Vagina (tissue), 2 donors: ENCODE results near the gene PARM1.

Experiments
- CTCF ChIP-seq, 3 experiments: fragments of 450-650 bp in 2 of 3; fragments of 200-600 bp in 1 of 3; sonication (generic) in 1 of 3; IDR thresholded peaks; one replicate each; pipeline ENCODE4 v1.5.1; 2017 to 2019; ENCODE audit warnings: antibody characterized with exemption in 3 of 3, mild to moderate bottlenecking in 2 of 3, moderate library complexity in 2 of 3
- POLR2A ChIP-seq, 2 donors: fragments of 450-650 bp; IDR thresholded peaks; one replicate each; pipeline ENCODE4 v1.6.1; 2017; ENCODE audit warnings: antibody characterized with exemption in 2 of 2, mild to moderate bottlenecking in 2 of 2, moderate library complexity in 2 of 2
- POLR2AphosphoS5 ChIP-seq, 2 donors: sonication (generic); formaldehyde crosslinking; IDR thresholded peaks; one replicate each; pipeline ENCODE4 v1.9.0; 2017; ENCODE audit warnings: antibody characterized with exemption in 2 of 2, mild to moderate bottlenecking in 2 of 2, low read depth in 1 of 2; ENCODE audit not compliant: insufficient read depth in 1 of 2

GRCh38 chr4:74932832-74933561, at the start of gene PARM1:
- TF ChIP-seq POLR2A (IDR thresholded peaks at IDR 0.05): peak in 1 of 2 donors; percentile 39
- TF ChIP-seq CTCF (IDR thresholded peaks at IDR 0.05): peak; percentile 53 to 67 (median 55)
- peak in 1 of 2 donors; percentile 74 for TF ChIP-seq POLR2AphosphoS5 (IDR thresholded peaks at IDR 0.05; ENCODE audit: insufficient read depth in 1 of 2, low read depth in 1 of 2)
